IMR-90 (cell line): ENCODE measurements around the gene POGLUT2. TPM values are rescaled to one million over a fixed set of nuclear protein-coding genes. Genes with fewer than 3 reads are reported as not detected.

Source experiments
- ATAC-seq: fragments of 200-7000 bp; cut with Tn5 transposase; 2 replicates; pipeline ENCODE4 v1.9.1; 2020; ENCODE audit warnings: low read depth, mild to moderate bottlenecking, moderate library complexity
- BruUV-seq: library from RNA; stranded (reverse); fragments of 400-500 nt; replicated peaks from 2 replicates; lab custom pipeline; 2021; lab: Mats Ljungman, UMichigan
- CTCF ChIA-PET: fragments of 300-600 bp; formaldehyde crosslinking; extraction: SDS; loops from one replicate; lab custom pipeline; 2021; ENCODE audit warnings: antibody characterized with exemption; lab: Yijun Ruan, JAX
- POLR2A ChIA-PET: fragments of 300-600 bp; sonication (Branson Sonifier 250); formaldehyde crosslinking; loops from one replicate; lab custom pipeline; 2022; ENCODE audit warnings: antibody characterized with exemption; ENCODE audit not compliant: unreplicated experiment; lab: Charles Lee
- DNase-seq: peaks from one replicate; pipeline ENCODE4 v3.0.0; 2013
- H2AFZ ChIP-seq: replicated peaks from 2 replicates; pipeline ENCODE3; 2013; ENCODE audit warnings: low read length, mild to moderate bottlenecking; ENCODE audit not compliant: poor library complexity
- H2AK5ac ChIP-seq: 2 replicates; pipeline ENCODE4 v1.6.1; 2013; ENCODE audit warnings: low read depth, low read length, inconsistent platforms
- H2AK9ac ChIP-seq: replicated peaks from 2 replicates; pipeline ENCODE3; 2013; ENCODE audit warnings: mild to moderate bottlenecking, low read depth, low read length, moderate library complexity; ENCODE audit not compliant: poor library complexity
- H2BK120ac ChIP-seq: 2 replicates; pipeline ENCODE4 v1.6.1; 2013; ENCODE audit warnings: low read depth, low read length, inconsistent platforms
- H2BK15ac ChIP-seq: 3 replicates; pipeline ENCODE4 v1.6.1; 2013; ENCODE audit warnings: low read depth, low read length, inconsistent platforms
- H2BK20ac ChIP-seq: 2 replicates; pipeline ENCODE4 v1.6.1; 2013; ENCODE audit warnings: low read depth, mild to moderate bottlenecking, inconsistent platforms, low read length, moderate library complexity
- H2BK5ac ChIP-seq: 2 replicates; pipeline ENCODE4 v1.6.1; 2013; ENCODE audit warnings: mild to moderate bottlenecking, low read depth, low read length, inconsistent platforms; ENCODE audit not compliant: poor library complexity, severe bottlenecking
- H3K14ac ChIP-seq: replicated peaks from 2 replicates; pipeline ENCODE4 v1.6.1; 2013; ENCODE audit warnings: low read depth, low read length, inconsistent platforms
- H3K18ac ChIP-seq: 2 replicates; pipeline ENCODE4 v1.6.1; 2013; ENCODE audit warnings: low read depth, low read length, control low read depth
- H3K23ac ChIP-seq: 2 replicates; pipeline ENCODE4 v1.6.1; 2013; ENCODE audit warnings: low read depth, low read length, inconsistent platforms
- H3K27ac ChIP-seq: 2 replicates; pipeline ENCODE4 v1.5.1; 2013; ENCODE audit warnings: mild to moderate bottlenecking, control low read depth, low read length; ENCODE audit not compliant: insufficient read depth
- H3K27me3 ChIP-seq: 2 replicates; pipeline ENCODE4 v1.6.1; 2013; ENCODE audit warnings: low read length; ENCODE audit not compliant: control insufficient read depth, insufficient read depth
- H3K36me3 ChIP-seq: 2 replicates; pipeline ENCODE4 v1.6.1; 2013; ENCODE audit warnings: low read length, mixed read lengths; ENCODE audit not compliant: control insufficient read depth, insufficient read depth
- H3K4ac ChIP-seq: 2 replicates; pipeline ENCODE4 v1.6.1; 2013; ENCODE audit warnings: low read depth, low read length, inconsistent platforms
- H3K4me1 ChIP-seq: 2 replicates; pipeline ENCODE4 v1.6.1; 2013; ENCODE audit warnings: low read length, mixed read lengths; ENCODE audit not compliant: control insufficient read depth, insufficient read depth
- H3K4me2 ChIP-seq: 2 replicates; pipeline ENCODE4 v1.6.1; 2013; ENCODE audit warnings: low read depth, mild to moderate bottlenecking, control low read depth, low read length, moderate library complexity
- H3K4me3 ChIP-seq: 2 replicates; pipeline ENCODE4 v1.5.1; 2013; ENCODE audit warnings: low read depth, mild to moderate bottlenecking, control low read depth, low read length, moderate library complexity; ENCODE audit not compliant: insufficient read depth
- H3K56ac ChIP-seq: 2 replicates; pipeline ENCODE4 v1.6.1; 2013; ENCODE audit warnings: low read length, inconsistent platforms; ENCODE audit not compliant: insufficient read depth; ENCODE audit errors: extremely low read depth
- H3K79me1 ChIP-seq, 2 experiments: 2 replicates each; pipeline ENCODE4 v1.6.1; 2013; ENCODE audit warnings: low read length in 2 of 2, inconsistent platforms in 1 of 2, low read depth in 1 of 2
- H3K9ac ChIP-seq: 2 replicates; pipeline ENCODE4 v1.6.1; 2013; ENCODE audit warnings: low read depth, low read length, control low read depth
- H3K9me1 ChIP-seq: 2 replicates; pipeline ENCODE4 v1.6.1; 2013; ENCODE audit warnings: low read length, inconsistent platforms; ENCODE audit not compliant: insufficient read depth
- H3K9me3 ChIP-seq: 2 replicates; pipeline ENCODE4 v1.6.1; 2013; ENCODE audit warnings: low read length; ENCODE audit not compliant: control insufficient read depth, insufficient read depth
- H4K20me1 ChIP-seq: 2 replicates; pipeline ENCODE4 v1.6.1; 2013; ENCODE audit warnings: low read length, inconsistent platforms; ENCODE audit not compliant: insufficient read depth
- H4K5ac ChIP-seq: 2 replicates; pipeline ENCODE4 v1.6.1; 2013; ENCODE audit warnings: mild to moderate bottlenecking, low read depth, low read length, control low read depth
- H4K8ac ChIP-seq, 2 experiments: 2 replicates each; pipeline ENCODE4 v1.6.1; 2013; ENCODE audit warnings: low read depth in 2 of 2, low read length in 2 of 2, control low read depth in 1 of 2, inconsistent platforms in 1 of 2
- H4K91ac ChIP-seq: 2 replicates; pipeline ENCODE4 v1.6.1; 2013; ENCODE audit warnings: low read depth, low read length, inconsistent platforms; ENCODE audit not compliant: insufficient read depth
- CEBPB ChIP-seq: IDR thresholded peaks from 2 replicates; pipeline ENCODE4 v1.6.1; 2012; ENCODE audit warnings: low read depth, low read length, improper control_type of control experiment
- ELK1 ChIP-seq: fragments of 150-350 bp; IDR thresholded peaks from 2 replicates; pipeline ENCODE4 v1.6.1; 2016; ENCODE audit warnings: low read depth, mild to moderate bottlenecking, low read length, moderate library complexity, borderline replicate concordance
- FOS ChIP-seq: fragments of 150-350 bp; IDR thresholded peaks from 2 replicates; pipeline ENCODE4 v1.6.1; 2016; ENCODE audit warnings: low read depth, low read length
- MAZ ChIP-seq: IDR thresholded peaks from 2 replicates; pipeline ENCODE4 v1.6.1; 2012; ENCODE audit warnings: low read depth, mild to moderate bottlenecking, low read length, improper control_type of control experiment, moderate library complexity, borderline replicate concordance
- MXI1 ChIP-seq: IDR thresholded peaks from 2 replicates; pipeline ENCODE4 v1.6.1; 2012; ENCODE audit warnings: low read depth, mild to moderate bottlenecking, low read length, moderate library complexity, borderline replicate concordance
- NFE2L2 ChIP-seq: fragments of 150-350 bp; IDR thresholded peaks from 2 replicates; pipeline ENCODE4 v1.6.1; 2016; ENCODE audit warnings: low read depth, mild to moderate bottlenecking, low read length
- POLR2A ChIP-seq: IDR thresholded peaks from 2 replicates; pipeline ENCODE4 v1.6.1; 2012; ENCODE audit warnings: mild to moderate bottlenecking, low read depth, low read length
- RAD21 ChIP-seq: IDR thresholded peaks from 2 replicates; pipeline ENCODE4 v1.6.1; 2012; ENCODE audit warnings: low read length, improper control_type of control experiment
- RFX5 ChIP-seq: IDR thresholded peaks from 2 replicates; pipeline ENCODE4 v1.8.0; 2012; ENCODE audit warnings: low read depth, mild to moderate bottlenecking, low read length, moderate library complexity
- SMC3 ChIP-seq: fragments of 150-350 bp; IDR thresholded peaks from 2 replicates; pipeline ENCODE4 v1.6.1; 2016; ENCODE audit warnings: low read depth, mild to moderate bottlenecking, antibody characterized with exemption, low read length, moderate library complexity
- USF2 ChIP-seq: fragments of 150-350 bp; IDR thresholded peaks from 2 replicates; pipeline ENCODE4 v1.6.1; 2017; ENCODE audit warnings: mild to moderate bottlenecking, antibody characterized with exemption, low read length, low read depth
- WGBS, 2 experiments: methylation state at CpG; one replicate each; pipeline versions ENCODE4 v1.1.5 to v1.1.7; 2013; ENCODE audit warnings: missing lambda C conversion rate in 2 of 2; ENCODE audit not compliant: insufficient read length in 1 of 2; ENCODE audit errors: extremely low coverage in 2 of 2; 5-methylcytosine and 5-hydroxymethylcytosine counted together
- dilution Hi-C: fragments of 300-500 bp; cut with HindIII; formaldehyde crosslinking; loops from one replicate; pipeline ENCODE4 v1.14.3; 2018; ENCODE audit warnings: low sequenced_read_pairs; ENCODE audit not compliant: unreplicated experiment
- in situ Hi-C: fragments of 300-500 bp; cut with MboI; formaldehyde crosslinking; loops from 3 replicates; pipeline ENCODE4 v1.14.3; 2019; ENCODE audit warnings: low sequenced_read_pairs, inconsistent platforms, mixed read lengths
- intact Hi-C: fragments of 100-400 bp; cut with micrococcal nuclease; formaldehyde crosslinking; loops from 2 replicates; pipeline ENCODE4 v1.10.0; 2022
- polyA plus RNA-seq, 3 experiments: library from polyadenylated mRNA; depleted of rRNA; stranded (reverse); fragments of >200 nt; gene quantifications; 2 replicates each; pipeline ENCODE4 v1.2.3, GENCODE V29; 2012; ENCODE audit warnings: low replicate concordance in 1 of 3
- total RNA-seq: library from RNA; depleted of rRNA; stranded (reverse); fragments of >200 nt; gene quantifications from 2 replicates; pipeline ENCODE4 v1.2.3, GENCODE V29; 2012

The POGLUT2 gene
- total and polyA plus RNA-seq, 2 of the 4 experiments (the other 2 are of a cell fraction) = 10.6 to 14.3 TPM

GRCh38 chr13:102805680-102806079 is 6.9 kb upstream of the POGLUT2 start:
- H3K4me2 ChIP-seq = no peak overlapping the region
- no CpG with 5 or more reads among the region's 3 CpGs for WGBS, 2 experiments
- DNase-seq (no peak), ATAC-seq (no peak)
- H2AK9ac ChIP-seq = no peak overlapping the region
- no peak overlapping the region for H4K5ac ChIP-seq
- CTCF ChIA-PET = no interaction called here
- intact Hi-C loops (no loop called here), in situ Hi-C loops (no loop called here), dilution Hi-C loops (no loop called here)
- H2AK5ac ChIP-seq = no peak overlapping the region
- peaks cover 33 to 47% of the 10 kb centered on the region in 2 experiments for H3K79me1 ChIP-seq
- no peak overlapping the region for H4K8ac ChIP-seq
- TF ChIP-seq MXI1 (no peak), ELK1 (no peak), SMC3 (no peak), USF2 (no peak), RAD21 (no peak), RFX5 (no peak), CEBPB (no peak), FOS (no peak), MAZ (no peak), NFE2L2 (no peak), POLR2A (no peak)
- H3K9me3 ChIP-seq = 0 out of 2 replicates have a peak, but pooled peaks cover under 1% of the 10 kb centered on the region
- H3K56ac ChIP-seq = no peak overlapping the region
- H3K9me1 ChIP-seq = 0 out of 2 replicates have a peak, but pooled peaks cover 6% of the 10 kb centered on the region
- H2BK15ac ChIP-seq = no peak overlapping the region
- H2AFZ ChIP-seq = no peak overlapping the region
- H3K14ac ChIP-seq = no peak overlapping the region
- H3K23ac ChIP-seq = no peak overlapping the region
- peaks cover 4% of the 10 kb centered on the region; the same call in 1 of the 2 replicates for H4K20me1 ChIP-seq
- no peak overlapping the region for H2BK120ac ChIP-seq
- POLR2A ChIA-PET = no interaction called here
- H2BK5ac ChIP-seq = no peak overlapping the region
- H3K9ac ChIP-seq = no peak overlapping the region
- H2BK20ac ChIP-seq = no peak overlapping the region
- no peak overlapping the region for H3K27ac ChIP-seq
- no peak overlapping the region for H3K18ac ChIP-seq
- no peak overlapping the region for H3K4ac ChIP-seq
- H3K36me3 ChIP-seq = peaks cover 2% of the 10 kb centered on the region; the same call in 1 of the 2 replicates
- no peaks in the 10 kb centered on the region for H3K27me3 ChIP-seq
- 0 out of 2 replicates have a peak, but pooled peaks cover 3% of the 10 kb centered on the region for H3K4me1 ChIP-seq
- BruUV-seq = no TSS peak
- H4K91ac ChIP-seq = no peak overlapping the region
- no peak overlapping the region for H3K4me3 ChIP-seq
